ENCODE results near the gene CDH4.

GRCh38 chr20:61840779-61841455 is 588.9 kb downstream of the CDH4 start:
- TF ChIP-seq, protein P1, sequence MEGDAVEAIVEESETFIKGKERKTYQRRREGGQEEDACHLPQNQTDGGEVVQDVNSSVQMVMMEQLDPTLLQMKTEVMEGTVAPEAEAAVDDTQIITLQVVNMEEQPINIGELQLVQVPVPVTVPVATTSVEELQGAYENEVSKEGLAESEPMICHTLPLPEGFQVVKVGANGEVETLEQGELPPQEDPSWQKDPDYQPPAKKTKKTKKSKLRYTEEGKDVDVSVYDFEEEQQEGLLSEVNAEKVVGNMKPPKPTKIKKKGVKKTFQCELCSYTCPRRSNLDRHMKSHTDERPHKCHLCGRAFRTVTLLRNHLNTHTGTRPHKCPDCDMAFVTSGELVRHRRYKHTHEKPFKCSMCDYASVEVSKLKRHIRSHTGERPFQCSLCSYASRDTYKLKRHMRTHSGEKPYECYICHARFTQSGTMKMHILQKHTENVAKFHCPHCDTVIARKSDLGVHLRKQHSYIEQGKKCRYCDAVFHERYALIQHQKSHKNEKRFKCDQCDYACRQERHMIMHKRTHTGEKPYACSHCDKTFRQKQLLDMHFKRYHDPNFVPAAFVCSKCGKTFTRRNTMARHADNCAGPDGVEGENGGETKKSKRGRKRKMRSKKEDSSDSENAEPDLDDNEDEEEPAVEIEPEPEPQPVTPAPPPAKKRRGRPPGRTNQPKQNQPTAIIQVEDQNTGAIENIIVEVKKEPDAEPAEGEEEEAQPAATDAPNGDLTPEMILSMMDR (IDR thresholded peaks at IDR 0.05), result no peak
- no peak for TF ChIP-seq EZH2 (IDR thresholded peaks at IDR 0.05; ENCODE audit: borderline replicate concordance, insufficient read depth, low read depth, low read length, poor library complexity, severe bottlenecking)

All from B cell (primary cell).